Suppressor macrophage treated with lipopolysaccharide for 1 hour (primary cell): Measurements from ENCODE around the gene RPTOR.

Experiments
- DNase-seq, 3 donors: peaks; one replicate each; pipeline ENCODE4 v3.0.0-alpha.2; 2020 to 2022

The RPTOR gene

DNA sequence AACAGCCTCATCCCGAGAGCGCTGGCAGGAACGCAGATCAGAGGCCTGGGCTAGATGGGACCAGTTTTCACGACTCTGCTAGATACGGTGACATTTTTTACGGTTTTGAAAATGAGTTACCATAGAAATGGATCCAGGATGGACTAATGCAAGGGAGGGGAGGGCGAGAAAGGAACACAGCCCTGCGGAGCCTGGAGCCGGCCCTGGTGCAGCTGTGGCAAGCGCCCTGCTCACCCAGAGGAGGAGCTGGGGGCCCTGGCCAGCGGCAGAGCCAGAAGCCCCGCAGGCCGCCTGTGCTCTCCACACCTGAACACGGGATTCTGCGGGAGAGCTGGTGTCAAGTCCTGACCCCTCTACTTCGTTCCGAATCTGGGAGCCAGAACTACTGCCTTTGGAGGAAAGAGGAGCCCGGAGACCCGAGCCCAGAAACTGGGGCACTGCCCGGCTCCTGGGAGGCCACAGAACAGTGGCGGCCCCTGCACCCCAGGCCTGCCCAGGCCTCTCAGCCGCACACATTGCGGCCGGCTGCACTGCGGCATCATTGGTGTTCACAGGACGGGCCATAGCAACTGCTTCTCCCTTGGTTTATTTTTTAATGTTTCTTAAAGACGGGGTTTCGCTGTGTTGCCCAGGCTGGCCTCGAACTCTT is 358.4 kb downstream of the RPTOR start:
- DNase-seq, result no peak

- no peak for DNase-seq
Observed at GRCh38 chr17:80904036-80904753, 359.6 kb downstream of the RPTOR start.

GRCh38 chr17:80905586-80906230 is 361.1 kb downstream of the RPTOR start:
- no peak for DNase-seq

DNA sequence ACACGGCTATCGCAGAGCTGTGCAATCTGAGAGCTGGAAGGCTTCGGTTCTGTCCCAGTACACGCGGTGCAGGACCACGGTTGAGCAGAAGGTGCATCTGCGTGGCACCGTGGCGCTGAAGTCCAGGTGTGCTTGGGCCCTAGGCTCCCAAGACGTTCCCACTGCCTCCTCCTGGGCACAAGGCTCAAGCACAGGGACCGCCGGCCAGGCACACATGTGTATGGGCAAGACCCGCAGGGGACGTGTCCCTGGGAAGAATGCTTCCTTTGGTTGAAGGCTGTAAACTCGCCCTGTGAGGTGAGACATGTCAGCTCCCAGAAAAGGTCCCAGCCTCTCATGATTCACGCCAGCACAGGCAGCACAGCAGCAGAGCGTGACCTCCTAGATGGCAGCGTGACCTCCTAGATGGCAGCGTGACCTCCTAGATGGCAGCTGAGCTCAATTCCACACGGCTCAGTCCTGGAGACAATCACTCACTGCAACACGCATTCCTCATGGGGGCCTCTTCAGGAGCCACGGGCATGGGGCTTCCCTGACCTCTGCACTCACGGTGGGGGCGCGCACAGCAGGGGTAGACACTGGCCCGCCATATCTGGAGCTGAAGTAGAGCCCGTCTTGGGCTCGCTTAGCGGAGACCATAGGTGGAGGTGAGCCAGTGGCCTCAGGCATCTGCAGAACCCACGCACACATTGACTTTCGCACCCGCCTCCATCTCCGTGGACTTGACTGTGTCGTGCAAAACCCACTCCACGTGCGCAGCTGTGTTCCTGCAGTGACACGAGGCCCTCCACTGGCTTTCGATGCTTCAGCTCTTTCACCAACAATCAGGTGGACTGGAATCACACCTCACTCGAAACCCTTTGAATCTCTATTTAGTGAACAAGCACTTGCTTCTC is 362.0 kb downstream of the RPTOR start:
- no peak for DNase-seq

DNA sequence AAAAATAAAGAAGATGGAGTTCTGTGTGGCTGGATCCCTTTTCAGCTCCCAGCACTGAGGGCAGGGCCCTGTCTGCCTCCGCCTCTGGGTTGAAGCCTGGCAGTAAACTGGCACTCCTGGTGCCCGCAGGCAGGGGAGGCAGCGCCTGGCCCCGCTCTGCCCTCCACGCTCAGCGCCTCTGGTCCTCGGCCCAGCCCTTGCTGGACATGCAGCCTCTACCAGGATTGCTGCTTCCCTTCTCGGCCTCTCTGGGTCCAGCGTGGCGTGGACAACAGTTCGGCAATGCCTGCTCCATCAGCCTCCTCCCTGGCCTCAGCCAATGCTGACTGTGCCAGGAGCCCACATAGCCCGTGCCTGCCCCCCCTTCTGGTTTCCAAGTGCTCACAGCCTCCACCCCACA is 362.6 kb downstream of the RPTOR start:
- no peak for DNase-seq

GRCh38 chr17:80908211-80908610 is 363.6 kb downstream of the RPTOR start:
- no peak for DNase-seq

DNA sequence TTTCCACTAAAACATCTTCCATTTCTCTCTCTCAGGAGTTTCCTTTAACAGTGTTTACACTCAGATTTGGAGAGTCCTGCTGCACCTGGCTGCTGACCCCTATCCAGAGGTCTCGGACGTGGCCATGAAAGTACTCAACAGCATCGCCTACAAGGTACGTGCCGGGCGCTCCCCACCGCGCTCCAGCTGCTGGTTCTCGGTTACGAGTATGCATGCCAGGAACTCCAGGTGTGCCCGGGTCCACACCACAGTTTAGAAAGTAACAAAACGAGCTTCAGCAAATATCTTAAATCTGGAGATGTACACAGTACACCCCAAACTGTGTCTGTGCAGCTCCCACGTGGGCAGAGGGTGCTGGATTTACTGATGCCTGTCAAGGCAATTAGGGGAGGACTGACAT is 364.1 kb downstream of the RPTOR start:
- DNase-seq, result no peak

GRCh38 chr17:80909635-80910034 is 365.0 kb downstream of the RPTOR start:
- no peak for DNase-seq

GRCh38 chr17:80910043-80910442 is 365.4 kb downstream of the RPTOR start:
- no peak for DNase-seq

- DNase-seq, result no peak
Observed at GRCh38 chr17:80912476-80912875, 367.8 kb downstream of the RPTOR start.

- no peak for DNase-seq
Observed at GRCh38 chr17:80913928-80914821, 369.5 kb downstream of the RPTOR start.

DNA sequence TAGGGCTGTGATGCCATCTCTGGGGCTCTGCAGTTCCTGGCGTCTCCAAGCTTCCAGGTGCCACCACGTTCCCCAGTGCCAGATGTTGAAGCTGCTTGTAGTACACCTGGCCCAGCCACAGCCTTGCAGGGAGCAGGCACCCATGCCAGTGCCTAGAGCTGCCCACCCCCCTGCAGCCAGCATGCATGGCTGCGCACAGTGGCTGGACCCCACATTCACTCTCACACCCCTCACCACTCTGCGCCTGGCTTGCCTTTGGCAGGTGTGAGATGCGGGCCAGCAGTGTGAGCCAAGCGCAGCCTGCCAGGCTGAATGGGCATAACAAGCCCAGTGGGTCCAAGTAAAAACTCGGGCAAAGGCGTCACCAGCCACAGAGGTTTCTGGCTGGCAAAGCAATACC is 371.6 kb downstream of the RPTOR start:
- no peak for DNase-seq

- no peak for DNase-seq
Observed at GRCh38 chr17:80917716-80918560, 373.3 kb downstream of the RPTOR start.

DNA sequence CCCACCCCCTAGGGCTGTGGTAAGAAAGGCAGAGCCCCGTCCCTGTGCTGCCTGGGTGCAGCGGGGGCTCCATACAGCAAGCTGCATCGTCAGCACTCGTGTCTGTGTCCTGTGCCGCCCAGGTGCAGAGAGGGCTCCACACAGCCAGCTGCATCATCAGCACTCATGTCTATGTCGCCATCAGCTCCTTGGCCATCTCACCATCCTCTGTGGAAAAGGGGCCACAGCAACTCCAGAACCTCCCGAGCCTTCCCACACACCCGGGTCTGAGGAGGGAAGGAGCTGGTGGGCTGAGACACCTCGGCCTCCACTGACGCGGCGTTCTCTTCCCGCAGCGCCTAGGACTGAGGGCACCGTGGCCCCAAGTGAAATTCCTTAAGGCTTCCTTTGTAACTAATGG is 374.1 kb downstream of the RPTOR start:
- DNase-seq, result no peak

- no peak for DNase-seq
Observed at GRCh38 chr17:80919331-80920311, 375.0 kb downstream of the RPTOR start.

- DNase-seq, result no peak
Observed at GRCh38 chr17:80920441-80920840, 375.8 kb downstream of the RPTOR start.

GRCh38 chr17:80921159-80921558 is 376.5 kb downstream of the RPTOR start:
- no peak for DNase-seq

DNA sequence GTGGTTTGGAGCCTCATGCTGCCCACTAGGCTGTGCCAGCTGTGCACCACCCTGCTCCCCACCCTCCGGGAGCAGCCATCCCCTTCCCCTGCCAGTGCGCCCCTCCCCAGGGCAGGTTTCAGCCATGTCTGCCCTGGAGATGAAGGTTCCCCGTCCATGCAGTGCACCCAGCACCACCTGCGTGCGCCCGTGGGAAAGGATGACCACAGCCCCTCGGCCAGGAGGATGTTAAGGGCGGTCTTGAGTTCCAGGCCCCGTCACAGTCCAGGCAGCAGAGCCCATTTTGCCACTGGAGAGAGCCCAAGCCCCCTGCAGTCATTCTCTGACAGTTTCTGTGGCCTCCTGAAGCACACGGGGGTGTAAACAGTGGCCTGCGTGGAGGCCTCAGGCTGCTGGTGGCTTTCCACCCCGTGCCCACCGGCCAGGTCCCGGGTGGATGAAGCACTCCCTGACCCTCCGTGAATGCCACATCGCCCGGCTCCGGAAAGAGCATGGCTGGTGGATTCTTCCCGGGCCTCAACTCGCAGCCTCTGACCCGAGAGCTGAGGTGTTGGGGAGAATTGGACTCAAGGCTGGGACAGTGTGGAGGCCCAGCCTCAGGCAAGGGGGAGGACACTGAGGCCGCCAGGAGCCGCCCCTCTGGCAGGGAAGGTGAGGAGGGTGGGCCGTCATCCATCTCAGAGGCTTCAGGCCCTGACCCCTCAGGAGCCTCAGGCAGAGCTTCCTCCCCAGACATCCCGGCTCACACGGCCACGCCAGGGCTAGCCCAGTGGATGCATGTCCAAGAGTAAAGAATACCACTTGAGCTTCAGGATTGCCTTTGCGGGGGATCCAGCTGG is 377.3 kb downstream of the RPTOR start:
- DNase-seq, result no peak
